Fibroblast of lung (primary cell): ENCODE data around the gene TP53AIP1.

Source experiments
- CTCF ChIP-seq, 2 donors: IDR thresholded peaks in 1 of 2; conservative IDR thresholded peaks in 1 of 2; 1 replicate in 1 of 2; 2 replicates in 1 of 2; pipeline ENCODE4 v1.5.1; 2011 to 2012; ENCODE audit warnings: low read length in 2 of 2, control low read depth in 1 of 2, inconsistent platforms in 1 of 2, low read depth in 1 of 2, mild to moderate bottlenecking in 1 of 2
- EZH2 ChIP-seq: IDR thresholded peaks from 2 replicates; pipeline ENCODE4 v1.5.1; 2012; ENCODE audit warnings: low read length, control low read depth, mild to moderate bottlenecking; ENCODE audit errors: missing control alignments

- TF ChIP-seq CTCF (conservative IDR thresholded peaks at IDR 0.05 in 1 of 2, IDR thresholded peaks at IDR 0.05 in 1 of 2; ENCODE audit: low read depth in 1 of 2, low read length in 2 of 2) (no peak), EZH2 (no peak)
Observed at GRCh38 chr11:128940603-128941002, 2.1 kb downstream of the TP53AIP1 start.
